GM20000 (cell line): ENCODE results near the gene FAM118B.

Experiments used
- DNase-seq: peaks from one replicate; pipeline ENCODE4 v3.0.0; 2012; ENCODE audit warnings: low spot score
- TF ChIP-seq, protein P1 (sequence below): IDR thresholded peaks from 2 replicates; pipeline ENCODE4 v1.5.1; 2012; ENCODE audit warnings: mild to moderate bottlenecking, control low read depth; ENCODE audit errors: extremely low read depth, missing control alignments

The FAM118B gene

DNA sequence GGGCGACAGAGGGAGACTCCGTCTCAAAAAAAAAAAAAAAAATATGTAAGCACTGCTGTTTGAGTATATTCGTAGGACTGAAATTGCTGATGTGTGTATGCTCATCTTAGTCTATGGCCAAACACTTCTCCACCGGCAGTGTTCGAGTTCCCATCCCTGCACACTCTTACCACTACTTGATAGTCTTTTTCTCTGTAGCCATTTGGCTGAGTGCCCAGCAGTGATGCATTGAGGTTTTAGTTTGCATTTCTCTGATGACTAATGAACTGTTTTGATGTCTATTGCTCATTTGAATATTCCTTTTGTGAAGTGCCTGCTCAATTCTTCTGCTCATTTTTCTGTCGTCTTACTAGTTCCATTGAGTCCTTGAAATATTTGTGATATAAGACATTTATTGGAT, 73.2 kb downstream of the FAM118B start:
- DNase-seq = peak; percentile 77
- TF ChIP-seq, protein P1, sequence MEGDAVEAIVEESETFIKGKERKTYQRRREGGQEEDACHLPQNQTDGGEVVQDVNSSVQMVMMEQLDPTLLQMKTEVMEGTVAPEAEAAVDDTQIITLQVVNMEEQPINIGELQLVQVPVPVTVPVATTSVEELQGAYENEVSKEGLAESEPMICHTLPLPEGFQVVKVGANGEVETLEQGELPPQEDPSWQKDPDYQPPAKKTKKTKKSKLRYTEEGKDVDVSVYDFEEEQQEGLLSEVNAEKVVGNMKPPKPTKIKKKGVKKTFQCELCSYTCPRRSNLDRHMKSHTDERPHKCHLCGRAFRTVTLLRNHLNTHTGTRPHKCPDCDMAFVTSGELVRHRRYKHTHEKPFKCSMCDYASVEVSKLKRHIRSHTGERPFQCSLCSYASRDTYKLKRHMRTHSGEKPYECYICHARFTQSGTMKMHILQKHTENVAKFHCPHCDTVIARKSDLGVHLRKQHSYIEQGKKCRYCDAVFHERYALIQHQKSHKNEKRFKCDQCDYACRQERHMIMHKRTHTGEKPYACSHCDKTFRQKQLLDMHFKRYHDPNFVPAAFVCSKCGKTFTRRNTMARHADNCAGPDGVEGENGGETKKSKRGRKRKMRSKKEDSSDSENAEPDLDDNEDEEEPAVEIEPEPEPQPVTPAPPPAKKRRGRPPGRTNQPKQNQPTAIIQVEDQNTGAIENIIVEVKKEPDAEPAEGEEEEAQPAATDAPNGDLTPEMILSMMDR = no peak

DNA sequence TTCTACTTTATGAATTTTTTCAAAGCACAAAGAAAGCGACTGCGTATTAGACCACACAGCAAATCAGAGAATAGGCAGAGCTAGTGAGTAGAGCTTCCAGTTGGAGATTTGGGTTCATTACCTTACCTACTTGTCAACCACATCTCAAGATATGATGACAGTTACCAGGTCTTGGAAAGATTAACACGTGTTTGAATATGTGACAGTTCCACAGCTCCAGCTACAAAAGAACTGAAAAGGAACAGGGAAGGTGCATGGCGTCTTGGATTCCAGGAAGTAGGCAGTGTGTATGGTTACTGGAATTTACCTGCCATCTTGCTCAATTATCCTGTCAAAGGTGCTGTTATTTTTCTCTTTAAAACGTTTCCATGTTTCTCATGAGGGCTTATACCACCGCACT, 76.7 kb downstream of the FAM118B start:
- TF ChIP-seq, protein P1 = no peak
- no peak for DNase-seq

GRCh38 chr11:126290887-126291286, 79.3 kb downstream of the FAM118B start:
- no peak for DNase-seq
- TF ChIP-seq, protein P1 = no peak

DNA sequence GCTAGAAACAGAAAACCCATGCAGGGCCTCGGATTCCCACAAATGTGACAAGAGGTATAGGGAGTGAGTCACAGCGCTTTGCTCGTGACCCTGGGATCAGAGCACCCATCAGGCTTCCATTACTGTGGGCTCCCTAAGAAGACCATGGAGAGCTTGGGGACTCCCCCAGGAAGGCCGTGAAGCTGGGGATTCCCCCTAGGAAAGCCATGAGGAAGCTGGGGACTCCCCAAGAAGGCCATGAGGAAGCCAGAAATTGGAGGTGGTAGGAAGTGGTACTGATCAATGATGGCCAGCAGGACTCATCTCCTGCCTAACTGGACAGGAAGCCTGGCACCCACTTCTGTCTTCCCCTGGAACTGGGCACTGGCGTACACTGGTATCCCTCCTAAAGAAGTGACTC, 82.1 kb downstream of the FAM118B start:
- TF ChIP-seq, protein P1 = no peak
- DNase-seq = no peak

DNA sequence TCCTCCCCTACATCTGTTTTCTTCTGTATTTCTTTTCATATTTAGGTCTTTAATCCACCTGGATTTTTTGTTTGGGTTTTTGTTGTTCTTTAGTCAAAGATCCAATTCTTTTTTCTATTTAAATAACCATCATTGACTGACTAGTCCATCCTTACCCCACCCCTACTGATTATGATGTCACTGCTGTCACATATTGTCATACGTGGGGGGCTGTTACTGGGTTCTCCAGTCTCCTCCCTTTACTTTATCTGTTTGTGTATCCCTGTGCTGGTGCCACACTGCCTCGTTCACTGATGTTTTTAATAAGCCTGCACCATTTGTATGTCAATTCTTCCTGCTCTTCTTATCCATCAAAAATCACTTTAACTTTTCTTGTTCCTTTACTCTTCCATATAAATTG, 85.4 kb downstream of the FAM118B start:
- no peak for DNase-seq
- TF ChIP-seq, protein P1 = no peak

DNA sequence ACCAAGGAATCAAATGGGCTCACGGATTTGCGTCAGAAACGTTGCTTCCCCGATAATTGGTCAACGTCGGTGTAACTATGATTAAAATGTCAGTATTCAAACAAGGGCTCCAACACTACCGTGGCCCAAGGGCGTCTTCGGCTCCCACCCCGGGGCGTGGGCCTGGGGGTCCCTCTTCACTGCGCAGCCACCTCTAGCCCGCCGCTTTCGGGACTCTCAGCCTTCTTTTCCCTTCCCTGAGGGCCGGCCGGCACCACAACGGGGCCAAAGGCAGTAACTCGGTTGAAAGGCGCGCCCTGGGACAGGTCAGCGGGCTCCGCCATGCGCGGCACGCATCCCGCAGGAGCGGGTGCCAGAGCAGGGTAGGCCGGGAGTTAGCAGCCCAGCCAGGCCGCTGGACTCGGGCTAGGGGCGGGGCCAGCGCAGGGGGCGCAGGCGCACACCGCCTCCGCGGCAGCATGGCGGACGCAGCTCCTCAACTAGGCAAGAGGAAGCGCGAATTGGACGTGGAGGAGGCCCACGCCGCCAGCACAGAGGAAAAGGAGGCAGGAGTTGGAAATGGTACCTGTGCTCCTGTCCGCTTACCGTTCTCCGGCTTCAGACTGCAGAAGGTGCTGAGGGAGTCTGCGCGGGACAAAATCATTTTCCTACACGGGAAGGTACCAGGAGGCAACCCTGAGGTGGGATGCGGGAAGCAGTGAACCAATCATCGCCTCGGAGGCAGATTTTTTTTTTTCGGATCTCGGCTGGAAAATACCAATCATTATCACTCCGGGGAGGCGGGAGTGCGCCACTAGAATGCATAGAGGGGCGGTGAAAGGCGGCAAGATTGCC, 92.3 kb downstream of the FAM118B start, which contains the start of gene DCPS:
Gene DCPS, plus strand, starts transcription at position 438 of the 834 bp plus-strand sequence. Its CDS starts 21 bp downstream, at position 459.
- DNase-seq = peak; percentile 90
- TF ChIP-seq, protein P1 = no peak

GRCh38 chr11:126304457-126305075, 93.0 kb downstream of the FAM118B start:
- peak; percentile 58 for DNase-seq
- TF ChIP-seq, protein P1 = no peak
